Measurements from ENCODE around the gene ANKRD22. TPM values are rescaled to one million over a fixed set of nuclear protein-coding genes. Genes with fewer than 3 reads are reported as not detected.

ANKRD22 gene
- total and polyA plus RNA-seq, 10 of the 15 experiments (the other 5 are each of a cell fraction or from before 2014, with no cell fraction given) = 0.30 to 1.3 (median 0.71) TPM

DNA sequence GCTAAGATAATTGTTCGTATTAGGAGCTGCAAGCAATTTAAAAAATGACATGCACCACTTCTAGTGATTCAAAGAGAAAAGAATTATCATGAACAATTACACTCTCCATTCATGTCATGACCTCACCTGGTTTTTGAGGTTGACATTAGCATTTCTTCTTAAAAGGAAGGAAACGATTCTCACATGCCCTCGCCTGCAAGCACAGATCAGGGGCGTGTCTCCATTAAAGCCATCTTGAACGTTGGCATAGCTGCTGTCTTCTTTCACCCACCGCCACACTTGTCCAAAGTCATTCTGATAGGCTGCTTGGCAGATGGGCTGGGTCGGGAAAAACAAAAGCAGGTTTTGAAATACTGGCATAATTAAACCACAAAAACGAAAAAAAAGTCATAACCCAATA, 19.9 kb downstream of the ANKRD22 start:
- ATAC-seq (no peak), DNase-seq (ENCODE audit: low read depth, low spot score) (no peak), FAIRE-seq (no peak)
- Histone ChIP-seq H3K27ac (ENCODE audit: control insufficient read depth, insufficient read depth) (no peak overlapping the region), H3K4me1 (ENCODE audit: control insufficient read depth, insufficient read depth, low read length) (peaks cover 9% of the 10 kb centered on the region), H3K4me3 (no peak overlapping the region), H3K27me3 (replicated peaks in 1 of 2; ENCODE audit: control insufficient read depth in 2 of 2, insufficient read depth in 2 of 2, low read length in 1 of 2) (no peaks in the 10 kb centered on the region), H4K20me1 (ENCODE audit: control insufficient read depth, insufficient read depth) (no peaks in the 10 kb centered on the region), H3K36me3 (ENCODE audit: control insufficient read depth in 2 of 2, insufficient read depth in 2 of 2, low read length in 1 of 2) (no peaks in the 10 kb centered on the region), H3K9me3 (replicated peaks; ENCODE audit: control insufficient read depth, insufficient read depth, low read length) (no peaks in the 10 kb centered on the region), H3K79me2 (ENCODE audit: control insufficient read depth, insufficient read depth, low read length) (no peaks in the 10 kb centered on the region), H3K4me2 (ENCODE audit: control insufficient read depth, insufficient read depth) (no peak overlapping the region), H3K9ac (ENCODE audit: control insufficient read depth, insufficient read depth, low read length) (no peak overlapping the region), H2AFZ (ENCODE audit: control insufficient read depth, low read depth, low read length) (no peak overlapping the region)
- TF ChIP-seq IRF4 (IDR thresholded peaks at IDR 0.05; ENCODE audit: low read depth, low read length) (no peak), RUNX3 (IDR thresholded peaks at IDR 0.05; ENCODE audit: low read length) (peak; percentile 50; the same call in 1 of the 2 replicates), PAX8 (IDR thresholded peaks at IDR 0.05) (no peak), RB1 (IDR thresholded peaks at IDR 0.05; ENCODE audit: borderline replicate concordance) (no peak), YY1 (IDR thresholded peaks at IDR 0.05; ENCODE audit: low read depth, low read length) (no peak)
- ChIA-PET RAD21 (ENCODE audit: unreplicated experiment) (interaction anchor here (0.7 to 7.8 kb wide), 9 partner anchors 38 to 383 kb away, joined by 3 to 390 read pairs (median 3); partner anchors contain the start of gene FAS), SMC1A (ENCODE audit: uncharacterized antibody, unreplicated experiment) (interaction anchor here (0.6 to 18.0 kb wide), 17 partner anchors 10 to 384 kb away, joined by 3 to 575 read pairs (median 3); no protein-coding TSS in a partner anchor), POLR2A (interaction anchor here (0.5 to 1.7 kb wide), 3 partner anchors 69 to 258 kb away, joined by 3 to 4 read pairs (median 3); no protein-coding TSS in a partner anchor), CTCF (interaction anchor here (0.9 to 22.7 kb wide), 19 partner anchors 8 to 386 kb away, joined by 3 to 895 read pairs (median 4); partner anchors contain the start of gene RNLS)
- 37% methylated on average over 8 of the region's 8 CpGs for WGBS (ENCODE audit: insufficient coverage, insufficient replicate concordance, low lambda C conversion rate, missing lambda C conversion rate)
- BruUV-seq (replicated peaks) = no TSS peak
- in situ Hi-C loops (cut with MboI) (no loop called here), intact Hi-C loops (cut with micrococcal nuclease; ENCODE audit: unreplicated experiment) (no loop called here)

DNA sequence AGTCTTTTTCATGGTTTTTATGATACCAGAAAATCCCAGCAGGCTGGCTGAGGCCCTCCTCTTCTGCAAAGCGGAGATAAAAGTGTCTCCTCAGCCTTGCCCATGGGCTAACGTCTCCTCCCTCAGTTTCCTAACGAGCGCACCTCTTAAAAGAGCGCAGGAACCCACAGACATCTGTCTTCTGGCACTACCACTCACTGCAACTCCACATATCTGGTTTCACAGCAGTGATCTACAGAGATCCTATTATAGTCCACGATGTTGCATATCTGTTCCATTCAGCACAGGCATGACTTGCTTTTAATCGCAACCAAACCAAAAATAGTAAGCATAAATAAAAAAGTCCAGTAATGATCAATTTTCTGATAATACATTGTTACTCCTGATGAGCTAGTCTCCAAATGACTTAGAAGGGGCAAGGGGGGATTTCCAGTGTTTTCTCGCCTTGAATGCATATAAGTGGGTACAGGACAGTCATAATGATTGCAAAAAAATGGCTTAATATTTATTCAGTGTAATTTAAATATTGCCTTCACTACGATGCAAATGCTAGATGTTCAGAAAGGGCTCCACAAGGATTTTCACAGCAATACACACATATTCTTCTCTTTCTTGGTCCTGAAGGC, 20.9 kb downstream of the ANKRD22 start:
- no peak for FAIRE-seq
- Histone ChIP-seq H3K27ac (ENCODE audit: control insufficient read depth, insufficient read depth) (no peak overlapping the region), H3K36me3 (ENCODE audit: control insufficient read depth in 2 of 2, insufficient read depth in 2 of 2, low read length in 1 of 2) (no peaks in the 10 kb centered on the region), H3K4me1 (ENCODE audit: control insufficient read depth, insufficient read depth, low read length) (peaks cover under 1% of the 10 kb centered on the region; the same call in 1 of the 2 replicates), H3K4me3 (no peak overlapping the region), H4K20me1 (ENCODE audit: control insufficient read depth, insufficient read depth) (no peaks in the 10 kb centered on the region), H3K4me2 (ENCODE audit: control insufficient read depth, insufficient read depth) (0 out of 2 replicates have a peak overlapping the region, but pooled peaks have one; percentile 1), H3K9me3 (replicated peaks; ENCODE audit: control insufficient read depth, insufficient read depth, low read length) (no peaks in the 10 kb centered on the region), H3K79me2 (ENCODE audit: control insufficient read depth, insufficient read depth, low read length) (no peaks in the 10 kb centered on the region), H2AFZ (ENCODE audit: control insufficient read depth, low read depth, low read length) (peak overlapping the region; percentile 6), H3K9ac (ENCODE audit: control insufficient read depth, insufficient read depth, low read length) (no peak overlapping the region), H3K27me3 (replicated peaks in 1 of 2; ENCODE audit: control insufficient read depth in 2 of 2, insufficient read depth in 2 of 2, low read length in 1 of 2) (no peaks in the 10 kb centered on the region)
- SMC1A ChIA-PET (ENCODE audit: uncharacterized antibody, unreplicated experiment) = interaction anchor here (0.6 to 18.0 kb wide), 19 partner anchors 9 to 385 kb away, joined by 3 to 575 read pairs (median 3); no protein-coding TSS in a partner anchor
- TF ChIP-seq MTA2 (IDR thresholded peaks at IDR 0.05; ENCODE audit: low read depth) = 0 out of 2 replicates have a peak, but pooled peaks have one; percentile 25
- no peak for TF ChIP-seq ZSCAN29 (IDR thresholded peaks at IDR 0.05)
- peak; percentile 55 for TF ChIP-seq JUNB (IDR thresholded peaks at IDR 0.05)
- peak; percentile 44 for ATAC-seq
- intact Hi-C loops (cut with micrococcal nuclease; ENCODE audit: unreplicated experiment) (no loop called here), in situ Hi-C loops (cut with MboI) (no loop called here)
- no TSS peak for BruUV-seq (replicated peaks)
- CTCF ChIA-PET = interaction anchor here (0.9 to 22.7 kb wide), 19 partner anchors 8 to 387 kb away, joined by 3 to 895 read pairs (median 4); partner anchors contain the start of gene RNLS
- POLR2A ChIA-PET = interaction anchor here (1.1 to 1.7 kb wide), 2 partner anchors 70 to 161 kb away, joined by 3 to 4 read pairs; no protein-coding TSS in a partner anchor
- RAD21 ChIA-PET (ENCODE audit: unreplicated experiment) = interaction anchor here (0.7 to 7.8 kb wide), 11 partner anchors 21 to 384 kb away, joined by 3 to 390 read pairs (median 3); partner anchors contain the start of genes FAS and STAMBPL1
- DNase-seq (ENCODE audit: low read depth, low spot score) = no peak
- WGBS (ENCODE audit: insufficient coverage, insufficient replicate concordance, low lambda C conversion rate, missing lambda C conversion rate) = 44% methylated on average over 9 of the region's 9 CpGs

Measured in GM12878 (cell line).